ENCODE measurements around the gene E2F3. TPM values are rescaled to one million over a fixed set of nuclear protein-coding genes. Genes with fewer than 3 reads are reported as not detected.

Gene E2F3
- total RNA-seq, 8 experiments from 2014 or later: 6.1 to 24.3 (median 8.3) TPM

GRCh38 chr6:20440296-20440695 is 38.6 kb downstream of the E2F3 start:
- Histone ChIP-seq H3K27ac (no peak overlapping the region), H3K4me1 (replicated peaks in 1 of 2) (peaks cover 0 to 5% of the 10 kb centered on the region in 2 donors), H3K4me3 (no peak overlapping the region)
- no peak for ATAC-seq (replicated peaks in 6 of 8)
- WGBS, 10 experiments: 36 to 100% (median 86%) methylated on average over 1 to 4 of the region's 4 CpGs
- in situ Hi-C loops (cut with MboI; ENCODE audit: low pct_unique_long_range_greater_than_20kb in 2 of 9, low sequenced_read_pairs in 9 of 9, unreplicated experiment in 9 of 9): no loop called here

GRCh38 chr6:20441236-20441635 is 39.6 kb downstream of the E2F3 start:
- WGBS, 10 experiments: 73 to 100% (median 100%) methylated on average over 1 of the region's 1 CpG; no CpG with 5 or more reads in 3 of the 10 experiments
- no peak for ATAC-seq (replicated peaks in 6 of 8)
- H3K4me1 ChIP-seq (replicated peaks in 1 of 2): peaks cover 0 to 5% of the 10 kb centered on the region in 2 donors
- no peak overlapping the region for H3K27ac ChIP-seq
- in situ Hi-C loops (cut with MboI; ENCODE audit: low pct_unique_long_range_greater_than_20kb in 2 of 9, low sequenced_read_pairs in 9 of 9, unreplicated experiment in 9 of 9): no loop called here
- no peak overlapping the region for H3K4me3 ChIP-seq

GRCh38 chr6:20441921-20442320 is 40.2 kb downstream of the E2F3 start:
- H3K4me3 ChIP-seq: no peak overlapping the region
- H3K27ac ChIP-seq: no peak overlapping the region
- peaks cover 3 to 5% of the 10 kb centered on the region in 2 donors for H3K4me1 ChIP-seq (replicated peaks in 1 of 2)
- WGBS, 10 experiments: 62 to 95% (median 87%) methylated on average over 2 to 7 of the region's 7 CpGs; no CpG with 5 or more reads in 2 of the 10 experiments
- in situ Hi-C loops (cut with MboI; ENCODE audit: low pct_unique_long_range_greater_than_20kb in 2 of 9, low sequenced_read_pairs in 9 of 9, unreplicated experiment in 9 of 9): no loop called here
- peak in 2 of 8 experiments; percentile 53 to 98 for ATAC-seq (replicated peaks in 6 of 8)

- H3K4me3 ChIP-seq: no peak overlapping the region
- ATAC-seq (replicated peaks in 6 of 8): peak in 2 of 8 experiments; percentile 80 to 83
These were observed 43.1 kb downstream of the E2F3 start for GRCh38 chr6:20444786-20445271.

GRCh38 chr6:20447157-20447556 is 45.5 kb downstream of the E2F3 start:
- in situ Hi-C loops (cut with MboI; ENCODE audit: low pct_unique_long_range_greater_than_20kb in 2 of 9, low sequenced_read_pairs in 9 of 9, unreplicated experiment in 9 of 9): no loop called here
- 0 to 81% (median 60%) methylated on average over 1 to 3 of the region's 3 CpGs; no CpG with 5 or more reads in 1 of the 10 experiments for WGBS, 10 experiments
- peak in 2 of 8 experiments; percentile 13 to 67 for ATAC-seq (replicated peaks in 6 of 8)
- Histone ChIP-seq H3K4me3 (no peak overlapping the region), H3K4me1 (replicated peaks in 1 of 2) (peaks cover 2 to 5% of the 10 kb centered on the region in 2 donors), H3K27ac (no peak overlapping the region)

More at GRCh38 chr6:20444786-20445271, 43.1 kb downstream of the E2F3 start:
- H3K27ac ChIP-seq: no peak overlapping the region
- in situ Hi-C loops (cut with MboI; ENCODE audit: low pct_unique_long_range_greater_than_20kb in 2 of 9, low sequenced_read_pairs in 9 of 9, unreplicated experiment in 9 of 9): no loop called here
- H3K4me1 ChIP-seq (replicated peaks in 1 of 2): peaks cover 5 to 7% of the 10 kb centered on the region in 2 donors
- 78 to 100% (median 93%) methylated on average over 1 to 5 of the region's 5 CpGs; no CpG with 5 or more reads in 1 of the 10 experiments for WGBS, 10 experiments

- H3K4me3 ChIP-seq: no peak overlapping the region
- peak in 2 of 8 experiments; percentile 6 to 52 for ATAC-seq (replicated peaks in 6 of 8)
- no peak overlapping the region for H3K27ac ChIP-seq
- 0 to 86% (median 67%) methylated on average over 1 to 3 of the region's 4 CpGs; no CpG with 5 or more reads in 3 of the 10 experiments for WGBS, 10 experiments
- H3K4me1 ChIP-seq (replicated peaks in 1 of 2): peaks cover 2 to 5% of the 10 kb centered on the region in 2 donors
- in situ Hi-C loops (cut with MboI; ENCODE audit: low pct_unique_long_range_greater_than_20kb in 2 of 9, low sequenced_read_pairs in 9 of 9, unreplicated experiment in 9 of 9): no loop called here
These were observed 46.0 kb downstream of the E2F3 start for GRCh38 chr6:20447581-20448132.

GRCh38 chr6:20448828-20449227 is 47.1 kb downstream of the E2F3 start:
- Histone ChIP-seq H3K4me1 (replicated peaks in 1 of 2) (peaks cover 2 to 5% of the 10 kb centered on the region in 2 donors), H3K27ac (no peak overlapping the region), H3K4me3 (no peak overlapping the region)
- no peak for ATAC-seq (replicated peaks in 6 of 8)
- 78 to 100% (median 100%) methylated on average over 1 to 2 of the region's 2 CpGs; no CpG with 5 or more reads in 1 of the 10 experiments for WGBS, 10 experiments
- in situ Hi-C loops (cut with MboI; ENCODE audit: low pct_unique_long_range_greater_than_20kb in 2 of 9, low sequenced_read_pairs in 9 of 9, unreplicated experiment in 9 of 9): no loop called here

- Histone ChIP-seq H3K4me1 (replicated peaks in 1 of 2) (no peaks in the 10 kb centered on the region), H3K27ac (no peak overlapping the region), H3K4me3 (no peak overlapping the region)
- no peak for ATAC-seq (replicated peaks in 6 of 8)
- 73 to 100% (median 94%) methylated on average over 2 to 4 of the region's 4 CpGs; no CpG with 5 or more reads in 1 of the 10 experiments for WGBS, 10 experiments
- in situ Hi-C loops (cut with MboI; ENCODE audit: low pct_unique_long_range_greater_than_20kb in 2 of 9, low sequenced_read_pairs in 9 of 9, unreplicated experiment in 9 of 9): no loop called here
These were observed 52.6 kb downstream of the E2F3 start for GRCh38 chr6:20454204-20454824.

- Histone ChIP-seq H3K4me1 (replicated peaks in 1 of 2) (no peaks in the 10 kb centered on the region), H3K27ac (no peak overlapping the region), H3K4me3 (no peak overlapping the region)
- WGBS, 10 experiments: 32 to 100% (median 81%) methylated on average over 2 to 5 of the region's 5 CpGs; no CpG with 5 or more reads in 1 of the 10 experiments
- in situ Hi-C loops (cut with MboI; ENCODE audit: low pct_unique_long_range_greater_than_20kb in 2 of 9, low sequenced_read_pairs in 9 of 9, unreplicated experiment in 9 of 9): no loop called here
- peak in 3 of 8 experiments; percentile 76 to 97 (median 95) for ATAC-seq (replicated peaks in 6 of 8)
These were observed 53.7 kb downstream of the E2F3 start for GRCh38 chr6:20455251-20455940.

- H3K4me3 ChIP-seq: no peak overlapping the region
- 85 to 100% (median 96%) methylated on average over 1 to 8 of the region's 8 CpGs for WGBS, 10 experiments
- no peak for ATAC-seq (replicated peaks in 6 of 8)
- in situ Hi-C loops (cut with MboI; ENCODE audit: low pct_unique_long_range_greater_than_20kb in 2 of 9, low sequenced_read_pairs in 9 of 9, unreplicated experiment in 9 of 9): no loop called here
- H3K4me1 ChIP-seq (replicated peaks in 1 of 2): no peaks in the 10 kb centered on the region
- no peak overlapping the region for H3K27ac ChIP-seq
These were observed 56.6 kb downstream of the E2F3 start for GRCh38 chr6:20458027-20458894.

GRCh38 chr6:20459682-20460081 is 58.0 kb downstream of the E2F3 start:
- Histone ChIP-seq H3K27ac (no peak overlapping the region), H3K4me1 (replicated peaks in 1 of 2) (no peaks in the 10 kb centered on the region), H3K4me3 (no peak overlapping the region)
- WGBS, 10 experiments: 80 to 100% (median 100%) methylated on average over 1 to 5 of the region's 6 CpGs; no CpG with 5 or more reads in 1 of the 10 experiments
- no peak for ATAC-seq (replicated peaks in 6 of 8)
- in situ Hi-C loops (cut with MboI; ENCODE audit: low pct_unique_long_range_greater_than_20kb in 2 of 9, low sequenced_read_pairs in 9 of 9, unreplicated experiment in 9 of 9): no loop called here

GRCh38 chr6:20461576-20461975 is 59.9 kb downstream of the E2F3 start:
- peak in 3 of 8 experiments; percentile 80 to 97 (median 94) for ATAC-seq (replicated peaks in 6 of 8)
- in situ Hi-C loops (cut with MboI; ENCODE audit: low pct_unique_long_range_greater_than_20kb in 2 of 9, low sequenced_read_pairs in 9 of 9, unreplicated experiment in 9 of 9): no loop called here
- H3K4me1 ChIP-seq (replicated peaks in 1 of 2): no peaks in the 10 kb centered on the region
- no peak overlapping the region for H3K4me3 ChIP-seq
- no peak overlapping the region for H3K27ac ChIP-seq
- WGBS, 10 experiments: 25 to 84% (median 72%) methylated on average over 4 to 6 of the region's 6 CpGs; no CpG with 5 or more reads in 1 of the 10 experiments
